ENCODE data around the gene CDK6. TPM values are rescaled to one million over a fixed set of nuclear protein-coding genes. Genes with fewer than 3 reads are reported as not detected.

CDK6 gene
- polyA plus RNA-seq, 1 donor = 22.4 TPM

DNA sequence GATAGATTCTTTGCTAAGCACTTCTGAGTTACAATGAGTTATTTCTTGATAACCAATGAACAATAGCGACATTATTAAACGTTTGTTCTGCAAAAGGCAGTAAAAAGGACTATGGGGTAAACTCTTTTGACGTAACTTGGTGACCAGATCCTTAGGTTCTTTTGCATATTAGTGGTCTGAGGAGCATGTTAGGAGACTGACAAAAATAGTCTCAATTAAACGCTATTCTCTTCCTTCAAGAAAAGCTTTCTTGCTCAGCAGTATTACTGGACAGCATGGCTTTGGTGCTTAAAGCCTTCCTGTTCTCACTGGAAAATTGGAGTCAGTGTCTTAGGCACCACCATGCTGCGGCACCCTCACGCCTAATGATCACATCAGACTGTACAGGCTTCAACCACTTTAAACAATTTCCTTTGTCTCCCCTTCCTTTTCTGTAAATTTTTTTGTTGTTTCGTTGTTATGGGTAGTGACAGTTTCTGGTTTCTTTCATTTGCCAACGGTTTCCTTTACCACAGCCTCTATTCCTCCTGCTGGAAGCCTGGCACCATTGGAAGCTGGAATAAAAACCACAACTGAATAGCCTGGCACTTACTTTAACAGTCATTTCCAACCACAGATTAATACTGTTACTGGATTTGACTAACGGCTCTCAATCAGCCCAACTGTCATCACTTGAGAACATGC is 197.0 kb downstream of the CDK6 start:
- H3K27ac ChIP-seq (ENCODE audit: low read length) = no peak overlapping the region
- DNase-seq = no peak
- H3K4me3 ChIP-seq (ENCODE audit: low read length) = no peak overlapping the region
- WGBS (ENCODE audit: insufficient coverage, low lambda C conversion rate) = 96% methylated on average over 4 of the region's 9 CpGs
- peaks cover 20% of the 10 kb centered on the region for H3K4me1 ChIP-seq (ENCODE audit: control insufficient read depth, insufficient read depth, low read length)
- H3K9me3 ChIP-seq (ENCODE audit: control insufficient read depth, low read depth, low read length) = no peaks in the 10 kb centered on the region
- H3K36me3 ChIP-seq (ENCODE audit: control insufficient read depth, insufficient read depth, low read length) = peaks cover 7% of the 10 kb centered on the region
- no peaks in the 10 kb centered on the region for H3K27me3 ChIP-seq (ENCODE audit: control insufficient read depth, insufficient read depth, low read length)

DNA sequence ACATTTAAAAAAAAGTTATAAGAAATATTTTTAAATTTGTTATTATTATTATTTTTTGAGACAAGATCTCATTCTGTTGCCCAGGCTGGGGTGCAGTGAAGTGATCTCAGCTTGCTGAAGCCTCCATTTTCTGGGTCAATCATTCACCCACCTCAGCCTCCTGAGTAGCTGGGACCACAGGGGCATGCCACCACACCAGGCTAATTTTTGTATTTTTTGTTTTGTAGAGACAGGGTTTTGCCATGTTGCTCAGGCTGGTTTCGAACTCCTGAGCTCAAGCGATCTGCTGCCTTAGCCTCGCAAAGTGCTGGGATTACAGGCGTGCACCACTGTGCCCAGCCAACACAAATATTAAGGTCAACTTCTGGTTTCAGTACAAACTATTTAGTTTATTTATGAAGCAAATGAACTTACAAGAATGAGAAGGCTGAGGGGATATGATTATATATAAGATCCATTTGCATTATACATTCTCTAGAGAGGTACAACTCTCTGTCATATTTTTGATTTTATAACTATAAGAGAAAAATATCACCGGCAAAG is 200.3 kb downstream of the CDK6 start:
- H3K4me3 ChIP-seq (ENCODE audit: low read length) = no peak overlapping the region
- 100% methylated on average over 1 of the region's 5 CpGs for WGBS (ENCODE audit: insufficient coverage, low lambda C conversion rate)
- DNase-seq = no peak
- peaks cover 7% of the 10 kb centered on the region for H3K36me3 ChIP-seq (ENCODE audit: control insufficient read depth, insufficient read depth, low read length)
- H3K4me1 ChIP-seq (ENCODE audit: control insufficient read depth, insufficient read depth, low read length) = peaks cover 18% of the 10 kb centered on the region
- H3K27me3 ChIP-seq (ENCODE audit: control insufficient read depth, insufficient read depth, low read length) = no peaks in the 10 kb centered on the region
- no peaks in the 10 kb centered on the region for H3K9me3 ChIP-seq (ENCODE audit: control insufficient read depth, low read depth, low read length)
- no peak overlapping the region for H3K27ac ChIP-seq (ENCODE audit: low read length)

DNA sequence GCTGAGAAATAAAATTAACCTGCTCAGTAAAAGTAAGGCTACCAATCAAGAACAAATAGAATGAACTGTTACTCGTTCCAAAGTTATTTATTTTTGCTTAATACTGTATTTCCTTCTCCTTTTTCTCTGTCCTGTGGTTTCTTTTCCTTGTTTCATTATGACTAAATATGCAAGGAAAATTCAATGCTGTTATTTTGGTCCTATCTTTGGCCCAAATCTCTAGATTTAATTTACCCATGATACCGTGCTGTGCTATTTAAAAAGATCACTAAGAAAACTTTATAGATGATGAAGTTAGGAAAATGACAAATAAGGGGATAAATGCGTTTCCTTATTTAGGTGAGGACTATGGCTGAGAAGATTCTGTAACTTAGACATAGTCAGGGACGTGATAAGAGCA is 200.8 kb downstream of the CDK6 start:
- H3K4me1 ChIP-seq (ENCODE audit: control insufficient read depth, insufficient read depth, low read length) = peaks cover 18% of the 10 kb centered on the region

DNA sequence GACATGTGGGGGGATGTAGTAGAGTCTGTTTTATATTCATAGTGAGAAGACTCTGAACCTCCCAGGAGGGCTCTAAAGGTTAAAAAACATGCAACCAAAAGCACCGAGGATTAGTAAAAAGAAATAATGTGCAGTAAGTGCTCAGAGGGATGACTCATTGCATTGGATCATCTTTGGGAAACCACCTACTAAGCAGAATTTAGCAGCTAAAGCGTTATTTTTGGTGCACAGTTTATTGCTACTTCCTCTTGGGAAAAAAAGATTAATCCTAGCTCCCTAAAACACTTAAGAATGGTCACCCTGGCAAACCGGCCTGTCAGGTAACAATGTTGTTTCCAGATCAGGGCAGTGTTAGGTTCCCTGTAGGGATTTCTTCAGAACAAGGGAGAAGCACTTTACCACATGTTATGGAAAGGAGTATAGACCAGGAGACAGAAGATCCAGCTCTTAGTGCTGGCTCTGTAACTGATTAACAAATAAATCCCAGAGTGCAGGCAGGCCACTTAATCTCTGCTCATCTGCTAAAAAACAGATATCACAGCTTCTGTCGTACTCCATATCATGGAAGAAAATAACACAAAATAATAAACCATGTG is 201.4 kb downstream of the CDK6 start:
- H3K27me3 ChIP-seq (ENCODE audit: control insufficient read depth, insufficient read depth, low read length) = no peaks in the 10 kb centered on the region
- DNase-seq = peak in 1 of 2 donors; percentile 46
- H3K36me3 ChIP-seq (ENCODE audit: control insufficient read depth, insufficient read depth, low read length) = peaks cover 7% of the 10 kb centered on the region
- peak overlapping the region; percentile 66 for H3K27ac ChIP-seq (ENCODE audit: low read length)
- WGBS (ENCODE audit: insufficient coverage, low lambda C conversion rate) = 27% methylated on average over 2 of the region's 4 CpGs
- peaks cover 18% of the 10 kb centered on the region for H3K4me1 ChIP-seq (ENCODE audit: control insufficient read depth, insufficient read depth, low read length)
- H3K4me3 ChIP-seq (ENCODE audit: low read length) = no peak overlapping the region
- no peaks in the 10 kb centered on the region for H3K9me3 ChIP-seq (ENCODE audit: control insufficient read depth, low read depth, low read length)

More for the DNA sequence above, 200.8 kb downstream of the CDK6 start:
- H3K9me3 ChIP-seq (ENCODE audit: control insufficient read depth, low read depth, low read length) = no peaks in the 10 kb centered on the region
- peaks cover 7% of the 10 kb centered on the region for H3K36me3 ChIP-seq (ENCODE audit: control insufficient read depth, insufficient read depth, low read length)
- H3K4me3 ChIP-seq (ENCODE audit: low read length) = no peak overlapping the region
- peak overlapping the region; percentile 66 for H3K27ac ChIP-seq (ENCODE audit: low read length)
- 74% methylated on average over 3 of the region's 4 CpGs for WGBS (ENCODE audit: insufficient coverage, low lambda C conversion rate)
- no peak for DNase-seq
- H3K27me3 ChIP-seq (ENCODE audit: control insufficient read depth, insufficient read depth, low read length) = no peaks in the 10 kb centered on the region

DNA sequence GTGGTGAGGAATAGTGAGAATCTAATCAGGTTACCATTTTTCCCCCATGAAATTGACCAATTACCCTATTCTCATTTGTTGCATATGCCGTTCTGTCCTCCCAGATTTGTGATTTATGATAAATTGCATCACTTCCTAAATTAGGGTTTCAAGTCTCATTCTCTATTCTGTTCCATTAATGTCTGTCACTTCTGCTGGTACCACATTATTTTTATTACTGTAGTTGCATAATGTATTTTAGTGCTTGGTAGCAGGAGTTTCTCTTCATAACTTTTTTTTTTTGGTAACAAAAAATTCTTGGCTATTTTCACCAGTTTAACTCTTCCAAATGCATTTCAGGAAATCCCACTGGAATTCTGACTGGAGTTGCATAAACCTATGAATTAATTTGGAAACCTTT is 202.2 kb downstream of the CDK6 start:
- WGBS (ENCODE audit: insufficient coverage, low lambda C conversion rate) = 17% methylated on average over 1 of the region's 1 CpG
- Histone ChIP-seq H3K9me3 (ENCODE audit: control insufficient read depth, low read depth, low read length) (no peaks in the 10 kb centered on the region), H3K36me3 (ENCODE audit: control insufficient read depth, insufficient read depth, low read length) (peaks cover 6% of the 10 kb centered on the region), H3K27me3 (ENCODE audit: control insufficient read depth, insufficient read depth, low read length) (no peaks in the 10 kb centered on the region), H3K4me1 (ENCODE audit: control insufficient read depth, insufficient read depth, low read length) (peaks cover 18% of the 10 kb centered on the region), H3K27ac (ENCODE audit: low read length) (peak overlapping the region; percentile 66), H3K4me3 (ENCODE audit: low read length) (no peak overlapping the region)
- DNase-seq = no peak

DNA sequence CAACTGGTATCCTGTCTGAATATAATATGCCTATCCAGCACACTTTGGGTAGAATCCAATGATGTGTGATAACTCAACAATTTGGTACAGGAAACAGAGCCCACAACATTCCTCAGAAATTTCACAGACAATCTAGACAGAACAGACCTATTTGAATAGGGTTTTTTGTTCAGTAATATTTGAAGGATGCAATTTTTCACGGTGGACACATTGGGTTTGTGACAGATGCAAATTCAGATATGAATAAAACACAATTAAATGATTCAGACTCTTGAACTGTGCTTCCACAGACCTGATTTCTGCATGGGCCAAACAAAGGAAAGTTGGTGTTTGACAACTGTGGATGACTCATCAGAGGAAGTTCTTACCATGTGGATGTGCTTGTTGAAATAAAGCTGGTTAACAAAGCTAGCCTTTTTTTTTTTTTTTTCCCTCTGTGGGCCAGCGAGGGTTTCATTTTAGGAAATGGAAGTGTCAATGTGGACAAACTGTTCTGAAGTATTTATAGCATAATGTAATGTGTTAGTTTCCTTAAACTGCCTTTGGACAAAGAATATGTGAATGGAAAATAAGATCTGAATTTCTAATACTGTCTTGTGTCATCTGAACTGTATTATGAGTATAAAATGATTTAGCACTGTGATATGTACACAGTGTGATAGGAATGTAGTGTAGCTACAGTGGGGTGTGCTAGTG is 203.0 kb downstream of the CDK6 start:
- Histone ChIP-seq H3K36me3 (ENCODE audit: control insufficient read depth, insufficient read depth, low read length) (peaks cover 6% of the 10 kb centered on the region), H3K27me3 (ENCODE audit: control insufficient read depth, insufficient read depth, low read length) (no peaks in the 10 kb centered on the region), H3K9me3 (ENCODE audit: control insufficient read depth, low read depth, low read length) (no peaks in the 10 kb centered on the region), H3K27ac (ENCODE audit: low read length) (no peak overlapping the region), H3K4me3 (ENCODE audit: low read length) (no peak overlapping the region), H3K4me1 (ENCODE audit: control insufficient read depth, insufficient read depth, low read length) (peaks cover 18% of the 10 kb centered on the region)
- no CpG with 5 or more reads among the region's 2 CpGs for WGBS (ENCODE audit: insufficient coverage, low lambda C conversion rate)
- DNase-seq = peak; percentile 43 to 65

DNA sequence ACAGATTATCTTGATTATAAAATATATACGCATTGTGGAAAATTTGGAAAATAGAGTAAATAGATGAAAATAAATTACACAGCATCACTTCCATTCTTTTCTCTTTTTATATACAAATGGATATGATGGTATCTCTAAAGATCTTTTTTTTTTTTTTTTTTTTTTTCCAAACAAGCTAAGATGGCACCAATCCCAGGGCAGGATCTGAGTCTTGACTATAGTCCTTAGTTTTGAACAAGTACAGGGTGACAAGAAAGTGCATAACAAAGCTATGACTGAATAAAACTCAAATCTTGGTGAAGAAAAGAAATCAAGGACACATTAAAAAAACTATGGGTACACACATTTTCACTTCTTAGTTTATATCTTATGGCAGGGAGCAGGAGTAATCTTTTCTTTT is 203.6 kb downstream of the CDK6 start:
- Histone ChIP-seq H3K4me1 (ENCODE audit: control insufficient read depth, insufficient read depth, low read length) (peaks cover 18% of the 10 kb centered on the region), H3K36me3 (ENCODE audit: control insufficient read depth, insufficient read depth, low read length) (peaks cover 5% of the 10 kb centered on the region), H3K27me3 (ENCODE audit: control insufficient read depth, insufficient read depth, low read length) (no peaks in the 10 kb centered on the region), H3K4me3 (ENCODE audit: low read length) (no peak overlapping the region), H3K9me3 (ENCODE audit: control insufficient read depth, low read depth, low read length) (no peaks in the 10 kb centered on the region), H3K27ac (ENCODE audit: low read length) (no peak overlapping the region)
- no peak for DNase-seq
- 100% methylated on average over 1 of the region's 1 CpG for WGBS (ENCODE audit: insufficient coverage, low lambda C conversion rate)

DNA sequence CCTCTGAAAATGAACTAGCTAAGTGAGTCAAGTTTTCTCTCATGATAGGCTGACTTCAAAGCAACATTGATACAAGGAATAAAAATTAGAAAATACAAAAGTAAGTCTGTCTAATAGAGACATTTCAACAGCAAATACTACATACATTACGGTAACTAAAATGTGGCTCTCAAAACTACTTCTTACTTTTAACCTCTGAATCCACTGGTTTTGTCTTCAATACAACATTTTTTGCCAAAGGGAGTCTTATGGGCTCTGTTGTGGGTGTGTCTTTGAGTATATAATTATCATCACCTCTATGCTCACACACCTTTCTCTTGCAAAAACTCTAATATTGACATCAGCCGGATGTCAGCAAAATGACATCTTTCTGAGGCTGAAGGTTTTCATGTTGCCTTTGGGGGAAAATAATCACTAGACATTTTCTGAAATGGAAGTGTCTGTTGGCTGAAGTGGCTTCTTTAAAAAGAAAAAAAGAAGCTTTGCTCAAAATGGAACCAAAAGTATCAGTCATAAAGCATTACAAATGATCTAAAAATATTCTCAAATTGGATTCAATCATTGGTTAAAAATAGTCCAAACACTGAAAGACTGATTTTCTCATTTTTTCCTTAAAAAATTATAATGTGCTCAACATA is 204.4 kb downstream of the CDK6 start:
- peaks cover 18% of the 10 kb centered on the region for H3K4me1 ChIP-seq (ENCODE audit: control insufficient read depth, insufficient read depth, low read length)
- H3K9me3 ChIP-seq (ENCODE audit: control insufficient read depth, low read depth, low read length) = no peaks in the 10 kb centered on the region
- no peak overlapping the region for H3K27ac ChIP-seq (ENCODE audit: low read length)
- no peaks in the 10 kb centered on the region for H3K27me3 ChIP-seq (ENCODE audit: control insufficient read depth, insufficient read depth, low read length)
- H3K36me3 ChIP-seq (ENCODE audit: control insufficient read depth, insufficient read depth, low read length) = peaks cover 10% of the 10 kb centered on the region
- no peak for DNase-seq
- 92% methylated on average over 2 of the region's 2 CpGs for WGBS (ENCODE audit: insufficient coverage, low lambda C conversion rate)
- no peak overlapping the region for H3K4me3 ChIP-seq (ENCODE audit: low read length)

DNA sequence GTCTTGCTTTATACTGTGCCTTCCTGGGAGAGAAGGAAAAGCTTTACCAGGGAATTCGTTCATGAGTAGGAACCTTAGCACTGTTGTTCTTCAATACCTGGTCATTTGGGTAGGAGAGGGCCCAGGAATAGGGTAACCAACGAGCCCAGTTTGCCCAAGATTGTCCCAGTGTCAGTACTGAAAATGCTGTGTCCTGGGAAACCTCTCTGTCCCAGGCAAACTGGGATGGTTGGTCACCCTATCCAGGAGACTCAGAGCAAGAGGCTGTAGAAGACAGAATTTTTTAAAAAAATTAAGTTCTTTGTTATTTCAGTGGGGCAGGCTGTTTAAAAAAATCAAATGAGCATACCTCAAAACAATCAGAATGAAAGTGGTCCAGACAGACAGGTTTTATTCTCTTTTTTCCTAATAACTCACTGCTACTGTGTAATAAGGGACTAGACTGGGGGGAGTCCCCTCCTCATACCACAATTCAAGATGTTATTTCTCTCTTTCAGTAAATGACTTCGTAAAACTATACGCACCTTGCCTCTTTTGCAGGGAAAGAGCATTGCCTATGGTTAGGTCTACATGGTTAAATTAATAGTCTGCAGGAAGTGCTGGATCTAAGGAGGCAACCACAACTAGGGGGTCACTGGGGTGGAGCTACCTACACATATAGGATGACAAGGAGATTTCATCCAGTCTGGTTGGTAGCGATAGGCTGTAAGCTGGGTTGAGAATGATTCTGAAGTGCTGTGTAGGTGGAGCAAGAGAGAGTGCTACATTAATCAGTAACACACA is 205.1 kb downstream of the CDK6 start:
- peaks cover 18% of the 10 kb centered on the region for H3K4me1 ChIP-seq (ENCODE audit: control insufficient read depth, insufficient read depth, low read length)
- WGBS (ENCODE audit: insufficient coverage, low lambda C conversion rate) = no CpG with 5 or more reads among the region's 5 CpGs
- H3K4me3 ChIP-seq (ENCODE audit: low read length) = no peak overlapping the region
- no peaks in the 10 kb centered on the region for H3K9me3 ChIP-seq (ENCODE audit: control insufficient read depth, low read depth, low read length)
- DNase-seq = no peak
- H3K27ac ChIP-seq (ENCODE audit: low read length) = no peak overlapping the region
- no peaks in the 10 kb centered on the region for H3K27me3 ChIP-seq (ENCODE audit: control insufficient read depth, insufficient read depth, low read length)
- peaks cover 10% of the 10 kb centered on the region for H3K36me3 ChIP-seq (ENCODE audit: control insufficient read depth, insufficient read depth, low read length)

Measured in large intestine (tissue), 3 donors.